GM19099 (cell line): ENCODE data around the gene SH3RF3.

ENCODE experiments used
- POLR2A ChIP-seq: IDR thresholded peaks from 3 replicates; pipeline ENCODE4 v1.6.1; 2011; ENCODE audit warnings: low read depth; ENCODE audit not compliant: insufficient read length; ENCODE audit errors: extremely low read depth

Gene SH3RF3

DNA sequence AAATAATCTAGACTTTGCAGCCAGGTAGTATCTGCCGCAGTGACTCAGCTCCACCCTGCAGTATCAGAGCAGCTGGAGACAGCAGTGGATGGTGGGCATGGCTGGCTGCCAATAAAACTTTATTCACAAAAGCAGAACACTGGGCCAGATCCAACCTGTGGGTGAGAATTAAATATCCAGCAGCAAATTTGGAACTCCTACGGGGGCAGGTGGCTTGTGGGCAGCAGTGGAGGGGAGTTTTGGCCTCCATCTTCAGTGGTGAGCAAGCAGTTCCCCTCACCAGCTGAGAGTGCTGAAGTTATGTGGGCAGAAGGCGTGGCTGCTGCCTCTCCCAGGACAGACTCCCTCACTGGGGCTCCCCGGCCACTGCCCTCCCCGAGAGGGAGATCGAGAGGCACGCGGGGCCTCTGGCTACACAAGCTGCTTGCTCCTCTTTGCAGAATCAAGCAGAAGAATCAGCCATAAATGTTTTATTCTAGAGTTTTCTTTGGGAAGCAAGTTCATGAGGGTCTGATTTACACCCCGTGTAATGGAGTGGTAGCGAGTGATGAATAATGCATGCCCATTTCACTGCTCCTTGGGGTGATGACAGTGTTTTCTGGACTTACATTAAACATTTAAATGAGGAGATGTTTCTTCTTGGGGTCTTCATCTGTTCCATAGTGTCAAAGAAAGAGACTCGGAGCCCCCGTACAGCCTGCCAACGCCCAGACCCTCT is 280.5 kb downstream of the SH3RF3 start:
- no peak for TF ChIP-seq POLR2A

DNA sequence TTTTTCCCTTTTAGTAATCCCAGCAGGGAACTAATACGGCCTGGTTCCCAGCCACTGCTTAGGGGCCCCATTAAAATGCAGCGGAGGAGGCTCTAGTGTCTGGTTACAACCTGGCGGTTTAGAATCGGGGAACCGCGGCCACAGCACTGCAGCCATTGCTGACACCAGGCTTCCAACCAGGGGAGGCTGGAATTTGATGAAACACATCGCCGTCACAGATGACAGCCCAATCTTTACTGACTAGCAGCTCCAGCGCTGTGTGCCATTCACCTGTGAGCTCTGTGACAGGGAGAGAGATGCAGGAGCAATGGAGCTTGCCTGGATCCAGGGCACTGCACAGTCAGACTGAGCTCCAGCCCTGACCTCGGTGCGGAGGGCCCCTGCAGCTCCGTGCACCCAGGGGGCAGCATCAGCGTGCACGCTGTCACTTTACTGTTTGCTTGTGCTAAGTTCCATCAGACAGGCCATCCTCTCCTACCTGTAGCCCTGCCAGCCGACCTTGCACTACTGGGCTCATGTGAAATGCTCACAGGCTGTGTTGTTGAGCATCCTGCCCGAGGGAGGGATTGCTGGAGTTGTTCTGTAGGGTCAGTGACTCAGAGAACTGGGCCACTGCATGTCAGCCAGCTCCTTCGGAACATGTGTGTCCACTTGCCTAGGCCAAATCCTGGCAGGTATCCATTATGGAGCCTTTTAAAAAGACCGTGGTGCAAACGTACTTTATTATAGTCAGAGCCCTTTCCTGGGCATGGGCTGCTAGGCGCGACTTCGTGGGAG is 281.2 kb downstream of the SH3RF3 start:
- no peak for TF ChIP-seq POLR2A

GRCh38 chr2:109411640-109412325 is 282.8 kb downstream of the SH3RF3 start:
- no peak for TF ChIP-seq POLR2A

GRCh38 chr2:109415581-109416013 is 286.6 kb downstream of the SH3RF3 start:
- no peak for TF ChIP-seq POLR2A

DNA sequence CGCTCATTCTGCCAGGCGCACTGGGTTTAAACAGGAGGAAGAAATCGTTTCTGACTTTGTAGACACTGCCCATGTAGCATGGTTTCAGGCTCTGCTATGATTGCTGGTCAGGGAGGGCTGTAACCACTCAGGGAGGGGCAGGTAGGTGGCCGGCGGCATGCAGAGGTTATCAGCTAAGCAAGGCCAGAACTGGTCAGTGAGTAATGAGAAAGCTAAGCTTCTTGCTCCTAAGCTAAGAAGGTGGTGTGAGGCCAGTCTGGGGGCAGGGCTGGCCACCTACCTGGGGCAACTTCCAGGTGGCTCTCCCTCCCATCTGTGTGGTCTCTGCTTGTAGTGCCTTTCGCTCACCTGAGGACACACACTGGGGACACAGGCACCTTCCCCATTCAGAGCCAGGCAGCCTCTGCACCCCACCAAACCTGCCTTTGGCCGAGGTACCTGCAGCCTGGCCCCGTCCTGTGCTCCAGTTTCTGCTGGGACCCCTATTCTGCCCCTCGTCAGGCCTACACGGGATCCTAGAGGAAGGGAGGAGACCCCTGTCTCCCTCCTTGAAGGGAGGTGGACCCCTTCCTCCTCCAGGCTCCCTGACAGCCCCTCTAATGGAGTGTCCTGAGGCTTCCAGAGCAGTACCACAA is 288.8 kb downstream of the SH3RF3 start:
- no peak for TF ChIP-seq POLR2A

GRCh38 chr2:109418716-109419115 is 289.7 kb downstream of the SH3RF3 start:
- TF ChIP-seq POLR2A, result no peak

- TF ChIP-seq POLR2A, result no peak
Measured at GRCh38 chr2:109419171-109419756, 290.3 kb downstream of the SH3RF3 start.

- no peak for TF ChIP-seq POLR2A
Measured at GRCh38 chr2:109419960-109420370, 291.0 kb downstream of the SH3RF3 start.

- no peak for TF ChIP-seq POLR2A
Measured at GRCh38 chr2:109421101-109421500, 292.1 kb downstream of the SH3RF3 start.

DNA sequence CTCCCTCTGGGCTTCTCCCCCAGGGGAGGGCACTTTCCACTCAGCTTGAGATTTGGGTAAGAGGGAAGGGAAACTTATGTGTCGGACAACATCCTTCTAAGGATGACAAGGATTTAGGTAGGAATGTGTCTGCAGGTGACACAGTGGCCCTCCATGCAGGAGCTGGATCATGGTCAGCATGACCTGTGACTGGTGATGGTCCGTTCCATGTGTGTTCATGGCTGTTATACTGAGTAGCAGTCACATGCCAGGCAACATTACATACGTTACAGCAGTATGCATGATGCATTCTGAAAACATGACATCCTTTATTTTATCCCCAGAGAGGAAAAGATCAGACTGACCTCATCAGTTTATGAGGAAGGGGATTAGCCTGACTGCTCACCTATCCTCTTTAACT is 292.6 kb downstream of the SH3RF3 start:
- TF ChIP-seq POLR2A, result no peak

DNA sequence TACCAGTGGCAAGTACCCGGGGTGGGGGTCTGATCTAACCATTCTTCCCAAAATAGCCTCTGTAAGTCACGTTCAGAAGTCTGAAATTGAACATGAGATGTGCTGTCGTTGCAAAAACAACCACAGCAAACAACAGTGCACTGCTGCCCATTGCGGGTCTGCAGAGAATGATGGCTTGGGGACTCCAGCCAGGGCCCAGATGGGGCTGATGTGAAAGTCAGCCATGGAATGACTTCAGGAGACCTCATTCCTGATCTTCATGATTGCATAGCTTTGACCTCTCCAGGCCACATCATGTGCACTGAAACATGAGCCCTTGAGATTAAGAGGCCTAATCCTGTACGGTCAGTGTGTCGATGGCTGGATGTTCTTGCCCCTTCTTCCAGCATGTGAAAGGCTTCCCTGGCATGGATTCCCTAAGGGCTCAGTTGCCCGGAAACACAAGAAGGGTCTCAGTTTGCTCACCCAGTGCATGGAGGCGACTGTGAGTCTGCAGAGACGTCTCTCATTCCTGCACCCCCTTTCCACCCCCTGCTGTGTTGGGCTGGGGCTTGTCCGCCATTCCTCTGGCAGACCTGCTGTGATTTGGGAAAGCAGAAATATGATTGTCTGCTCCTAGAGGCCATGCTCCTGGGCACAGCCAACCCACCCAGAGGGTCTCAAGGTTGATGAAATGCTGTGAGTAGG is 293.2 kb downstream of the SH3RF3 start:
- TF ChIP-seq POLR2A, result no peak

GRCh38 chr2:109422758-109423500 is 293.9 kb downstream of the SH3RF3 start:
- TF ChIP-seq POLR2A, result no peak

- no peak for TF ChIP-seq POLR2A
Measured at GRCh38 chr2:109423556-109424359, 294.8 kb downstream of the SH3RF3 start.
